ENCODE data around the gene DDX56. TPM values are rescaled to one million over a fixed set of nuclear protein-coding genes. Genes with fewer than 3 reads are reported as not detected.
"Not testable (repeated sequence)": the region's sequence is repeated elsewhere in the genome, so short reads cannot be mapped to it uniquely, and the experiment has no call there.

The DDX56 gene
- total RNA-seq, 2 donors from 2014 or later = 32.2 to 54.1 TPM

- intact Hi-C loops (cut with DNase I) = loop anchor here (10.0 kb wide), 1 partner anchor 327 kb away; no protein-coding TSS in a partner anchor
- WGBS, 2 donors = 67 to 83% methylated on average over 6 of the region's 6 CpGs
- no peaks in the 10 kb centered on the region for H3K9me3 ChIP-seq
- no peak for TF ChIP-seq CTCF (IDR thresholded peaks at IDR 0.05)
- no peak for TF ChIP-seq POLR2A (IDR thresholded peaks at IDR 0.05)
- H3K4me3 ChIP-seq = no peak overlapping the region
- H3K27ac ChIP-seq = no peak overlapping the region
- peaks cover 0 to 3% of the 10 kb centered on the region in 2 donors for H3K36me3 ChIP-seq (replicated peaks in 1 of 2; ENCODE audit: insufficient read depth in 1 of 2, low read depth in 2 of 2)
- H3K4me1 ChIP-seq = peaks cover 7% of the 10 kb centered on the region
- ATAC-seq (no peak), DNase-seq (no peak)
- no peaks in the 10 kb centered on the region for H3K27me3 ChIP-seq
These were observed 12.2 kb downstream of the DDX56 start for GRCh38 chr7:44561481-44561880.

GRCh38 chr7:44559485-44559884, 14.2 kb downstream of the DDX56 start:
- no peak overlapping the region for H3K4me3 ChIP-seq
- H3K27ac ChIP-seq = no peak overlapping the region
- no peaks in the 10 kb centered on the region for H3K9me3 ChIP-seq
- no peaks in the 10 kb centered on the region for H3K27me3 ChIP-seq
- ATAC-seq (no peak), DNase-seq (no peak)
- WGBS, 2 donors = 69 to 85% methylated on average over 4 of the region's 4 CpGs
- TF ChIP-seq POLR2A (IDR thresholded peaks at IDR 0.05) (no peak), CTCF (IDR thresholded peaks at IDR 0.05) (no peak)
- intact Hi-C loops (cut with DNase I) = no loop called here
- no peaks in the 10 kb centered on the region for H3K36me3 ChIP-seq (replicated peaks in 1 of 2; ENCODE audit: insufficient read depth in 1 of 2, low read depth in 2 of 2)
- peaks cover 7% of the 10 kb centered on the region for H3K4me1 ChIP-seq

- TF ChIP-seq CTCF (IDR thresholded peaks at IDR 0.05) (no peak), POLR2A (IDR thresholded peaks at IDR 0.05) (no peak)
- 63 to 70% methylated on average over 2 of the region's 2 CpGs for WGBS, 2 donors
- Histone ChIP-seq H3K27me3 (no peaks in the 10 kb centered on the region), H3K4me3 (no peak overlapping the region), H3K9me3 (no peaks in the 10 kb centered on the region), H3K36me3 (replicated peaks in 1 of 2; ENCODE audit: insufficient read depth in 1 of 2, low read depth in 2 of 2) (no peaks in the 10 kb centered on the region), H3K27ac (no peak overlapping the region), H3K4me1 (peaks cover 6% of the 10 kb centered on the region)
- intact Hi-C loops (cut with DNase I) = no loop called here
- DNase-seq (no peak), ATAC-seq (no peak)
These were observed 16.2 kb downstream of the DDX56 start for GRCh38 chr7:44557485-44557884.

GRCh38 chr7:44555350-44555749, 18.4 kb downstream of the DDX56 start:
- no peak for ATAC-seq
- no peaks in the 10 kb centered on the region for H3K27me3 ChIP-seq
- H3K4me1 ChIP-seq = no peaks in the 10 kb centered on the region
- intact Hi-C loops (cut with DNase I) = no loop called here
- WGBS, 2 donors = 42 to 45% methylated on average over 2 of the region's 2 CpGs
- no peak overlapping the region for H3K27ac ChIP-seq
- H3K9me3 ChIP-seq = no peaks in the 10 kb centered on the region
- no peaks in the 10 kb centered on the region for H3K36me3 ChIP-seq (replicated peaks in 1 of 2; ENCODE audit: insufficient read depth in 1 of 2, low read depth in 2 of 2)
- no peak overlapping the region for H3K4me3 ChIP-seq
- TF ChIP-seq CTCF (IDR thresholded peaks at IDR 0.05) (no peak), POLR2A (IDR thresholded peaks at IDR 0.05) (no peak)
- DNase-seq = no peak

- DNase-seq = not testable (repeated sequence)
These were observed 21.2 kb downstream of the DDX56 start for GRCh38 chr7:44552473-44553005.

More at GRCh38 chr7:44552473-44553005, 21.2 kb downstream of the DDX56 start:
- H3K4me1 ChIP-seq; H3K9me3 ChIP-seq; intact Hi-C loops (cut with DNase I); H3K27me3 ChIP-seq; H3K36me3 ChIP-seq (replicated peaks in 1 of 2; ENCODE audit: insufficient read depth in 1 of 2, low read depth in 2 of 2); H3K4me3 ChIP-seq; H3K27ac ChIP-seq; ATAC-seq: not testable (repeated sequence)
- WGBS, 2 donors = 48 to 56% methylated on average over 3 of the region's 3 CpGs
